Testis (tissue), 3 donors: ENCODE data around the gene ABCB6. TPM values are rescaled to one million over a fixed set of nuclear protein-coding genes. Genes with fewer than 3 reads are reported as not detected.

Experiments used
- DNase-seq: peaks from one replicate; pipeline ENCODE4 v3.0.0-alpha.2; 2019
- H3K27ac ChIP-seq, 2 donors: fragments of 200-600 bp; sonication (generic); one replicate each; pipeline ENCODE4 v1.5.1; 2019
- H3K27me3 ChIP-seq: fragments of 200-600 bp; sonication (generic); one replicate; pipeline ENCODE4 v1.5.1; 2019
- H3K36me3 ChIP-seq: fragments of 200-600 bp; sonication (generic); one replicate; pipeline ENCODE4 v1.5.1; 2017; ENCODE audit warnings: low read depth; ENCODE audit errors: missing control alignments
- H3K4me1 ChIP-seq: fragments of 200-600 bp; sonication (generic); one replicate; pipeline ENCODE4 v1.5.1; 2019
- H3K4me3 ChIP-seq, 2 donors: fragments of 200-600 bp; sonication (generic); one replicate each; pipeline ENCODE4 v1.5.1; 2017 to 2019
- H3K9me3 ChIP-seq: fragments of 200-600 bp; sonication (generic); one replicate; pipeline ENCODE4 v1.5.1; 2017
- CTCF ChIP-seq, 3 experiments: fragments of 450-650 bp in 2 of 3; fragments of 200-600 bp in 1 of 3; sonication (generic) in 1 of 3; IDR thresholded peaks; one replicate each; pipeline ENCODE4 v1.5.1; 2016 to 2019; ENCODE audit warnings: antibody characterized with exemption in 3 of 3, mild to moderate bottlenecking in 2 of 3, moderate library complexity in 1 of 3
- POLR2A ChIP-seq: fragments of 450-650 bp; IDR thresholded peaks from one replicate; pipeline ENCODE4 v1.6.1; 2017; ENCODE audit warnings: antibody characterized with exemption, mild to moderate bottlenecking, moderate library complexity
- WGBS, 2 donors: methylation state at CpG; one replicate each; pipeline ENCODE4 v1.1.5; 2018; 5-methylcytosine and 5-hydroxymethylcytosine counted together
- intact Hi-C: fragments of 100-400 bp; cut with DNase I; formaldehyde crosslinking; loops from one replicate; pipeline ENCODE4 v1.15.1; 2023; ENCODE audit warnings: low total_unique reads
- polyA plus RNA-seq: library from polyadenylated mRNA; stranded (reverse); fragments of 350-450 nt; fragmentation: Illumina TruSeq; extraction: RNeasy Lipid Tissue Mini Kit (QIAGEN cat#74804); gene quantifications from one replicate; pipeline ENCODE4 v1.2.3, GENCODE V29; 2014; ENCODE audit warnings: low read depth, low replicate concordance; ENCODE audit not compliant: insufficient read depth
- total RNA-seq, 2 donors: library from RNA; depleted of rRNA; stranded (reverse); fragments of >200 nt; gene quantifications; one replicate each; pipeline ENCODE4 v1.2.3, GENCODE V29; 2016

The ABCB6 gene
- total and polyA plus RNA-seq, 3 donors from 2014 or later = 43.8 to 94.8 (median 47.0) TPM

DNA sequence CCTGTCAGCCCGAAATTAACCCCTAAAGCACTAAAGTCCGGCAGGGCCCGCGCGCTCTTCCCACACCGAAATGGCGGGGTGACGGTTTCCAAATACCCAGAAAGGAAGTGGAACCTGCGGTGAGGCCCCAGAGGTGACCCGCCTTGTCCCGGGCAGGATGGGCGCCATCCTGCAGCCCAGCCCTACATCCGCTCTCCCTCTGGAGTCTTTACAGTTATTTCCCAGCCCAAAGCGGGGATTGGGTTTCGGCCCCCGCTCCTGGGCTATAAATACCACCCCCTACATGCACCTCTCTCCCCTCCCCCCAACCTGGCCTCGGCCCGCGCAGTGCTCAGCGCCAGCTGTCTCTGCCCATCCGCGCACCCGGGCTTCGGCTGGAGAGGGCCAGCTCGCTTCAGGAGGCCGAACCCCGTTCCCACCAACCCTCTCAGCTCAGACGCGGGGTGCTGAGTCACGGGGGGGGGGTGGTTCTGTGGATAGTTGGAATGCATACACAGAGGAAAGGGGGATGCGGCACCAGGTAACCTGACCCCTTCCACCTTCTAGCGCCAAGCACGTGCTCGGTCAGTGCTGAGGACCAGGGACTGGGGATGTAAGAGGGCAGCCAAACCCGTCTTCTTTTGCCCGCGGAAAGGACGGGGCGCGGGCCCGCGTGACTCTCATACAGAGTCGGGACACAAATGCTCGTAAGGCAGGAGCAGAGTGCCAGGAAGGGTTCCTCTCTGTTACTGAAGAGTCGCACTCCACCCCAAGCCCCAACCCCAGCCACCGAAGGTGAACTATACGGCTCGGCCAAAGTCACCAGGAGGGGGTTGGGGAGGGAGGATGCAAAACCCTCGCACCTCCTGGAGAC lies 34.4 kb upstream of the ABCB6 start, which contains the start of gene TUBA4B:
TUBA4B (plus strand) TSS at position 344 of the 853 bp plus-strand sequence; CDS start at position 509, 165 bp downstream.
- TF ChIP-seq CTCF (IDR thresholded peaks at IDR 0.05) = no peak
- no peak for TF ChIP-seq POLR2A
- H3K27ac ChIP-seq = peak within 1 kb of the TSS in 1 of 2 donors; percentile 11
- intact Hi-C loops = no loop called here
- no peak for DNase-seq
- H3K4me1 ChIP-seq = peaks cover 15% of the 10 kb centered on the region
- no peaks in the 10 kb centered on the region for H3K36me3 ChIP-seq
- no peaks in the 10 kb centered on the region for H3K9me3 ChIP-seq
- H3K27me3 ChIP-seq = no peaks in the 10 kb centered on the region
- WGBS, 2 donors = 3 to 7% methylated on average over 31 to 49 of the region's 49 CpGs
- peak within 1 kb of the TSS; percentile 42 to 67 for H3K4me3 ChIP-seq

GRCh38 chr2:219252570-219252899 lies 33.8 kb upstream of the ABCB6 start:
- H3K4me3 ChIP-seq = peak overlapping the region; percentile 42 to 67
- no peaks in the 10 kb centered on the region for H3K9me3 ChIP-seq
- TF ChIP-seq CTCF (IDR thresholded peaks at IDR 0.05) = no peak
- no peaks in the 10 kb centered on the region for H3K36me3 ChIP-seq
- H3K27me3 ChIP-seq = no peaks in the 10 kb centered on the region
- peaks cover 15% of the 10 kb centered on the region for H3K4me1 ChIP-seq
- H3K27ac ChIP-seq = no peak overlapping the region
- DNase-seq = no peak
- intact Hi-C loops = no loop called here
- 20 to 22% methylated on average over 7 to 9 of the region's 9 CpGs for WGBS, 2 donors

DNA sequence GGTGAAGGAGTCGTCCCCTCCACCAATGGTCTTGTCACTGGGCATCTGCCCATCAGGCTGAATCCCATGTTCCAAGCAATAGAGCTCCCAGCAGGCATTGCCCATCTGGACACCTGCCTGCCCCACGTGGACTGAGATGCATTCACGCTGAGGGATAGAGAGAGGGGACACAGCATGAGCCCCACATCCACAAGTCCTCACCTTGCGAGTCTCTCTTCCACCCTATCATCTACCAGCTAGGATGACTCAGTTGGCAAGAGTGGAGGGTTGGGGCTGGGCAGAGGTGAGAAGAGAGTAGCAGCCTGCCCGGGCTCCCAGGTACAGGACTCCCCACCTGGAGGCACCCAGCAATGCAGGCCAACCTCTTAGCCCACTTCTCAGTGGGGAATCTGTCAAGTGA lies 33.3 kb upstream of the ABCB6 start:
- intact Hi-C loops = no loop called here
- no peak for DNase-seq
- TF ChIP-seq CTCF (IDR thresholded peaks at IDR 0.05) (no peak), POLR2A (no peak)
- no peaks in the 10 kb centered on the region for H3K27me3 ChIP-seq
- no peaks in the 10 kb centered on the region for H3K9me3 ChIP-seq
- no peak overlapping the region for H3K4me3 ChIP-seq
- no peaks in the 10 kb centered on the region for H3K36me3 ChIP-seq
- WGBS, 2 donors = 75 to 81% methylated on average over 5 of the region's 5 CpGs
- H3K27ac ChIP-seq = no peak overlapping the region
- peaks cover 15% of the 10 kb centered on the region for H3K4me1 ChIP-seq

DNA sequence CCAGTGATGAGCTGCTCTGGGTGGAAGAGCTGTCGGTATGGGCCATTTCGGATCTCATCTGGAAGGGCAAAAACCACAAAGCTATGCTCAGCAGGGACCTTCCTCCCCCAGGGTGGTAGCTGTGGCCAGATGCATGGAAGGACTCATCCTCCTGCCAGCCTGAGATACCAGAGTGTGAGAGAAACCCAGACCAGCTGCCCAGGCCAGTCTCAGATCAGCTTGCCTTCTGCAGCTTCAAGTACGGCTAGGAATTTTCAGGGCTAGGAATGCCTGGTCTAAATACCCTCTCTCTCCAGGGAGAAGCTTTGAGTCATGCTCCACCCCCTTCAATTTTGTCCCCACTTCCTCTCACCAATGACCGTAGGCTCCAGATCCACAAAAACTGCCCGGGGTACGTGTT lies 32.9 kb upstream of the ABCB6 start:
- peaks cover 15% of the 10 kb centered on the region for H3K4me1 ChIP-seq
- no peak for DNase-seq
- H3K36me3 ChIP-seq = no peaks in the 10 kb centered on the region
- 82 to 85% methylated on average over 6 of the region's 6 CpGs for WGBS, 2 donors
- intact Hi-C loops = no loop called here
- H3K9me3 ChIP-seq = no peaks in the 10 kb centered on the region
- no peaks in the 10 kb centered on the region for H3K27me3 ChIP-seq
- TF ChIP-seq CTCF (IDR thresholded peaks at IDR 0.05) = no peak
- TF ChIP-seq POLR2A = no peak
- H3K27ac ChIP-seq = no peak overlapping the region
- H3K4me3 ChIP-seq = no peak overlapping the region
